ENCODE measurements around the gene NPRL2.

Gene NPRL2

DNA sequence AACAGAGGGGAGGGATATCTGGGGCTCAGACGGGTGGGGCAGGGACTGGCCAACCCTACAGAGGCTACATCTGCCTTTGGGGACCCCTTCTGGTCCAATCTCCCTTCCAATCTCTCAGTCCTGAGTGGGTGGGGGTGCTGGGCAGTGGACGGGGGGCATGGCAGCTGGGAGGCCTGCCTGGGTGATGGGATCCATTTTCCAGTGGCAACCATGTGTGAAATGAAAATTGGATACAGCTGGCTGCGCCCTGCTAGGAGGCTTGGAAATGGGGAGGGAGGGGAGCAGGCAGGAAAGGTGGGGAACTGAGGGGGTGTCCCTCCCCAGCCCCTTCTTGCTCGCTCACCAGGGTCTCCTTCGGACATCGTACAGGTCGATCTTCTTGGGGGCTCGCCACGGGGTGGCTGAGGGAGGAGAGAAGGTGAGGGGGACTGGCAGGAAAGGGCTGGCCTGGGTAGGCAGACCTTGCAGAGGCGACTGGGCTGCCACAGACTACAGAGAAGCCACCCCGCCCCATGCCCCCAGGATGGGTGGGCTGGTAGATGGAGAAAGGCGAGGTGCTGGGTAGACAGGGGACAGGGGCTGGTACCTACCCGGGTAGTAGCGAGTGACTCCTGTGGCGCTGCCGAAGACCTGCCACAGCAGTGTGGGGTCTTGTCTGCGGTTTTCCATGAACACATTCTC is 30.0 kb upstream of the NPRL2 start:
- TF ChIP-seq, protein P1, sequence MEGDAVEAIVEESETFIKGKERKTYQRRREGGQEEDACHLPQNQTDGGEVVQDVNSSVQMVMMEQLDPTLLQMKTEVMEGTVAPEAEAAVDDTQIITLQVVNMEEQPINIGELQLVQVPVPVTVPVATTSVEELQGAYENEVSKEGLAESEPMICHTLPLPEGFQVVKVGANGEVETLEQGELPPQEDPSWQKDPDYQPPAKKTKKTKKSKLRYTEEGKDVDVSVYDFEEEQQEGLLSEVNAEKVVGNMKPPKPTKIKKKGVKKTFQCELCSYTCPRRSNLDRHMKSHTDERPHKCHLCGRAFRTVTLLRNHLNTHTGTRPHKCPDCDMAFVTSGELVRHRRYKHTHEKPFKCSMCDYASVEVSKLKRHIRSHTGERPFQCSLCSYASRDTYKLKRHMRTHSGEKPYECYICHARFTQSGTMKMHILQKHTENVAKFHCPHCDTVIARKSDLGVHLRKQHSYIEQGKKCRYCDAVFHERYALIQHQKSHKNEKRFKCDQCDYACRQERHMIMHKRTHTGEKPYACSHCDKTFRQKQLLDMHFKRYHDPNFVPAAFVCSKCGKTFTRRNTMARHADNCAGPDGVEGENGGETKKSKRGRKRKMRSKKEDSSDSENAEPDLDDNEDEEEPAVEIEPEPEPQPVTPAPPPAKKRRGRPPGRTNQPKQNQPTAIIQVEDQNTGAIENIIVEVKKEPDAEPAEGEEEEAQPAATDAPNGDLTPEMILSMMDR (conservative IDR thresholded peaks at IDR 0.05): no peak
- no peak overlapping the region for H3K27ac ChIP-seq

DNA sequence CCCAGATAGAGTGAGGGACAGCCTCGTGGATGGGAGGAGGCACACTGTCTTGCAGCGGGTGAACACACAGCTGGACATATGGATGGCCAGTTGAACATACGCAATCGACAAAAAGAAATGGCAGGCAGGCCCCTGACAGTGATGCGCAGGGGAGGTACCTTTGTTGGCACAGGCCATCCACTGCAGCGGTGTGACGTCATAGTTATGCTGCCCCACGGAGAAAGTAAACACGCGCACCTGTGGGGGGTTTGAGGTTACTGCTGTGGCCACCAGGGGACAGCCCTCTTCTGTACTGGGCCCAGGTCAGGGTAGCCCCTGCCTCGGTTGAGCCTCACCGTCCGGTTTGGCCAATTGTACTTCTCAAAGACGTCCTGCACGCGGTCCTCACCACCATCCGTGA is 28.2 kb upstream of the NPRL2 start:
- TF ChIP-seq, protein P1 (conservative IDR thresholded peaks at IDR 0.05): no peak
- no peak overlapping the region for H3K27ac ChIP-seq

DNA sequence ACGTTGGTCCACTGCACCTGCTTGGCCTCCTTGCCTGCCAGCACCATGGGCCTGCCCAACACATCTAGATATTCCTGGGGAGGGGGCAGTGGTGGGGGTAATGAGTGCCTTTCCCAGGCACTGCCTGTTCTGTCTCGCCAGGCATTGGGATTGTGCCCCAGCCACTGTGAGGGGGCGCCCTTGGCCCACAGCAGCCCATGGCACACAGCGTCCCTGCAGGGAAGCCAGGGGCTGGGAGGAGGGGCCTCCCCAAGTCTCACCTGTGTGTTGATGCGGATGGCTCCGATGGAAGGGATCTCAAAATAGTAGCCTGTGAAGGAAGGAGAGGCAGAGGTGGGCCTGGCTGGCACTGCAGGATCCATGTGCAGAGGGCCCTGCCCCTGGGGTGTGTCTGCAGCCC is 27.4 kb upstream of the NPRL2 start:
- no peak overlapping the region for H3K27ac ChIP-seq
- TF ChIP-seq, protein P1 (conservative IDR thresholded peaks at IDR 0.05): no peak

DNA sequence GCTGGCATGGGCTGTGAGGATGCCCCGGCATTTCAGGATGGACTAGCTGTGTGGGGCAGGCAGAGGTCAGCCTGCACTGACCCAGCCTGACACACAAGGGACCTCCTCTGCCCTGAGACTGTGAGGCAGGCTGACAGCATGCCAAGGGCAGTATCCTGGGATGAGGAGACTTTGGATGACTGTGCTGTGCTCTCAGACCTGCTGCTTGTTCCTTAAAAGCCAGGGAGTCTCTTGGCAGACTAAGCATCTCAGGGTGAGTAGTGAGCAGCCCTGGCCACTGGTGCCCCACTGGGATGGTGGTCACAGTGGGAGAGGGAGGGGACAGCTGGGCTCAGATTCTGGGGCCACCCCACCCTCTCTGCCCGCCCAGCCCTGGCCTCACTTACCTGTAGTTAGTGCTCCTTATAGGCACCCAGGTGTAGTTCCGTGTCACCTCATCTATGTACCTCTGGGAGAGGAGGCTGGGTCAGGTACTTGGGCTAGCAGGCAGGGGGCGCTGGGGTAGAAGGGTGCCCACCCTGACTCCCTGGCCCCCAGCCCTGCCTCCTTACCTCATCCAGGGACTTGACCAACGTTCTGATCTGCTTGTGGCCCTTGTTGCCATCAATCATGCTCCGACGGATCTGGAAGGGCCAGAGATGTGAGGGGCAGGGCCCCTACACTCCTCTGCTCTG is 24.8 kb upstream of the NPRL2 start:
- TF ChIP-seq, protein P1 (conservative IDR thresholded peaks at IDR 0.05): no peak
- H3K27ac ChIP-seq: no peak overlapping the region

DNA sequence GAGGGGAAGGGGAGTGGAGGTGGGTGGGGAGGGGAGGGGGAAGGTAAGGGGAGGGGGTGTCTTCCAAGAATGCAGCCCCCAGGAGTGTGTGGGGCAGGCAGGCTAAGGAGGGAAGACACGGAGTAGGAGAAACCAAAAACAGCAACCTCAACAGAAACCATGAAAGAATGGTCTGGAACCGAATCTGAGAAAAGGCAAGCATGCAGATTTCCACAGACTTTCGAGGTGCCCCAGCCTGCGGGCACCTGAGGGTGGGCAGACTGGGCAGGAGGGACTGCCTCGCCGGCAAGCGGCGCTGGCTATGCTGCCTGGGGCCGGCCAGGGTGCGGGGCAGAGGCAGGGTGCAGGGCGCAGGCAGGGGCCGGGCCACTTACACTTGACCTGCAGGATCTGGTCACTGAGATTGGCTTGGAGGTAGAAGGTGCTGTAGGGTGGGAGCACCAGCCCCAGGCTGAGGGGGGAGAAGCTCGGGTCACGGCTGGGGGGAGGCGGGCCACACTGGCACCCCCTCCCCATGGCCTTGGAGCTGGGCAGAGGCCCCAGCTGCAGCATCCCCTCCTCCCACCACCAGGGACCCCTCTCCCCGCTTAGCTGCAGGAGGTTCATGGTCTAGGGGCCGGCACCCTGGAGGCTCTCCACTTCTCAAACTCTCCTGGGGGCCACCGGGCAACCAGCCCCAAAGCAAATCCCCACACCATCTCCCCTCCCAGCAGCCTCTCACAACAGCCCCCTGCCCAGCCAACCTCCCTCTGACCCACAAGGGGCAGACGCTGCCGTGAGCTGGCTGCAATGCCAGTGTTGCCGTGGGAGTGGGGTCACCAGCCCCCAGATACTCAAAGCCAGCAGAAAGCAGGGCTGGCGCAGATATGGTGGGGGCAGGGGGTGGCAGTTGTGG is 24.0 kb upstream of the NPRL2 start:
- TF ChIP-seq, protein P1 (conservative IDR thresholded peaks at IDR 0.05): no peak
- no peak overlapping the region for H3K27ac ChIP-seq

- no peak overlapping the region for H3K27ac ChIP-seq
- TF ChIP-seq, protein P1 (conservative IDR thresholded peaks at IDR 0.05): no peak
Observed at GRCh38 chr3:50373146-50374051, 22.8 kb upstream of the NPRL2 start.

Measured in VCaP (cell line).